H1 (cell line): ENCODE measurements around the gene PLB1. TPM values are rescaled to one million over a fixed set of nuclear protein-coding genes. Genes with fewer than 3 reads are reported as not detected.

Source experiments
- CTCF ChIA-PET: fragments of 300-600 bp; sonication (Branson Sonifier 250); formaldehyde crosslinking; loops from one replicate; lab custom pipeline; 2021; ENCODE audit not compliant: partially characterized antibody; lab: Charles Lee
- POLR2A ChIA-PET: fragments of 300-600 bp; sonication (Branson Sonifier 250); formaldehyde crosslinking; loops from one replicate; lab custom pipeline; 2021; ENCODE audit warnings: inconsistent platforms; ENCODE audit not compliant: partially characterized antibody; lab: Charles Lee
- DNase-seq, 2 experiments: peaks; one replicate each; pipeline versions ENCODE4 v3.0.0 to v3.0.0-alpha.2; 2010 to 2022; ENCODE audit warnings: low spot score in 2 of 2, low read depth in 1 of 2, mixed read lengths in 1 of 2
- FAIRE-seq: peaks from 2 replicates; lab custom pipeline; 2011; peaks lifted over from hg19 to GRCh38; lab: Jason Lieb, UNC
- H2AFZ ChIP-seq: 2 replicates; pipeline ENCODE4 v1.8.1; 2012; ENCODE audit warnings: low read length, inconsistent platforms
- H2AK5ac ChIP-seq: 2 replicates; pipeline ENCODE4 v1.6.1; 2013; ENCODE audit warnings: low read depth, low read length
- H2BK120ac ChIP-seq: replicated peaks from 2 replicates; pipeline ENCODE3; 2013; ENCODE audit warnings: low read depth, low read length, inconsistent platforms
- H2BK12ac ChIP-seq: 2 replicates; pipeline ENCODE4 v1.6.1; 2013; ENCODE audit warnings: low read depth, low read length
- H2BK15ac ChIP-seq: 2 replicates; pipeline ENCODE4 v1.6.1; 2013; ENCODE audit warnings: low read length
- H2BK20ac ChIP-seq: 2 replicates; pipeline ENCODE4 v1.6.1; 2013; ENCODE audit warnings: low read length
- H2BK5ac ChIP-seq: 2 replicates; pipeline ENCODE4 v1.6.1; 2013; ENCODE audit warnings: low read depth, low read length
- H3K14ac ChIP-seq: 2 replicates; pipeline ENCODE4 v1.6.1; 2013; ENCODE audit warnings: inconsistent platforms; ENCODE audit not compliant: insufficient read length
- H3K18ac ChIP-seq: 2 replicates; pipeline ENCODE4 v1.6.1; 2013; ENCODE audit warnings: low read length; ENCODE audit errors: extremely low read depth
- H3K23ac ChIP-seq: 2 replicates; pipeline ENCODE4 v1.6.1; 2013; ENCODE audit warnings: inconsistent platforms; ENCODE audit not compliant: insufficient read length
- H3K23me2 ChIP-seq: 2 replicates; pipeline ENCODE4 v1.6.1; 2013; ENCODE audit warnings: low read depth, low read length
- H3K27ac ChIP-seq: 2 replicates; pipeline ENCODE4 v1.6.1; 2011; ENCODE audit warnings: low read depth, low read length, inconsistent platforms
- H3K27me3 ChIP-seq, 4 experiments: replicated peaks in 1 of 4; 1 replicate in 1 of 4; 2 replicates in 3 of 4; pipeline versions ENCODE4 v1.6.1 to v1.8.1; 2011 to 2013; ENCODE audit warnings: low read length in 3 of 4, mild to moderate bottlenecking in 3 of 4, inconsistent platforms in 2 of 4, mixed read lengths in 2 of 4, moderate library complexity in 1 of 4; ENCODE audit not compliant: control insufficient read depth in 3 of 4, insufficient read depth in 3 of 4; ENCODE audit errors: extremely low read depth in 1 of 4
- H3K36me3 ChIP-seq, 4 experiments: 2 replicates each; pipeline versions ENCODE4 v1.6.1 to v1.8.1; 2011 to 2013; ENCODE audit warnings: mild to moderate bottlenecking in 4 of 4, low read length in 3 of 4, moderate library complexity in 2 of 4, control low read depth in 1 of 4, inconsistent platforms in 1 of 4; ENCODE audit not compliant: insufficient read depth in 4 of 4, control insufficient read depth in 2 of 4
- H3K4ac ChIP-seq: replicated peaks from 2 replicates; pipeline ENCODE3; 2013; ENCODE audit warnings: low read length, low read depth, mixed read lengths, inconsistent platforms; ENCODE audit not compliant: insufficient read length
- H3K4me1 ChIP-seq, 4 experiments: replicated peaks in 1 of 4; 1 replicate in 1 of 4; 2 replicates in 3 of 4; pipeline versions ENCODE4 v1.6.1 to v1.8.1; 2011 to 2013; ENCODE audit warnings: low read length in 3 of 4, inconsistent platforms in 2 of 4, mixed read lengths in 1 of 4; ENCODE audit not compliant: insufficient read depth in 4 of 4, control insufficient read depth in 3 of 4
- H3K4me2 ChIP-seq, 2 experiments: 2 replicates each; pipeline versions ENCODE4 v1.6.1 to v1.8.1; 2011 to 2013; ENCODE audit warnings: low read depth in 2 of 2, low read length in 2 of 2, control low read depth in 1 of 2, inconsistent platforms in 1 of 2, mild to moderate bottlenecking in 1 of 2; ENCODE audit not compliant: insufficient read depth in 1 of 2
- H3K4me3 ChIP-seq, 4 experiments: fragments of 200-600, 300-600 bp in 1 of 4; sonication (generic), shearing (Covaris generic), sonication (Bioruptor Twin) in 1 of 4; 2 replicates each; pipeline versions ENCODE4 v1.5.1 to v1.8.1; 2011 to 2016; ENCODE audit warnings: low read length in 4 of 4, low read depth in 3 of 4, control low read depth in 2 of 4, inconsistent platforms in 2 of 4, mild to moderate bottlenecking in 2 of 4, mixed read lengths in 1 of 4, moderate library complexity in 1 of 4; ENCODE audit not compliant: insufficient read depth in 2 of 4; ENCODE audit errors: extremely low read depth in 1 of 4
- H3K56ac ChIP-seq: replicated peaks from 2 replicates; pipeline ENCODE3; 2013; ENCODE audit warnings: low read depth, mild to moderate bottlenecking, mixed read lengths, low read length, inconsistent platforms; ENCODE audit not compliant: insufficient read length
- H3K79me1 ChIP-seq: 2 replicates; pipeline ENCODE4 v1.6.1; 2013; ENCODE audit warnings: low read depth, low read length, control low read depth
- H3K79me2 ChIP-seq, 2 experiments: 2 replicates each; pipeline versions ENCODE4 v1.6.1 to v1.8.1; 2012 to 2013; ENCODE audit warnings: low read length in 2 of 2, mild to moderate bottlenecking in 2 of 2, inconsistent platforms in 1 of 2; ENCODE audit not compliant: insufficient read depth in 2 of 2, control insufficient read depth in 1 of 2
- H3K9ac ChIP-seq, 4 experiments: replicated peaks in 1 of 4; 1 replicate in 1 of 4; 2 replicates in 3 of 4; pipeline versions ENCODE4 v1.6.1 to v1.8.1; 2011 to 2013; ENCODE audit warnings: low read depth in 3 of 4, low read length in 3 of 4, control low read depth in 2 of 4, mild to moderate bottlenecking in 2 of 4, moderate library complexity in 2 of 4, inconsistent platforms in 1 of 4; ENCODE audit errors: extremely low read depth in 1 of 4
- H3K9me3 ChIP-seq, 2 experiments: 2 replicates each; pipeline versions ENCODE4 v1.6.1 to v1.8.1; 2012 to 2013; ENCODE audit warnings: mild to moderate bottlenecking in 2 of 2, moderate library complexity in 2 of 2, control low read depth in 1 of 2, inconsistent platforms in 1 of 2, low read depth in 1 of 2, low read length in 1 of 2, mixed read lengths in 1 of 2; ENCODE audit not compliant: insufficient read depth in 2 of 2
- H4K20me1 ChIP-seq, 2 experiments: replicated peaks in 1 of 2; 2 replicates each; pipeline versions ENCODE3 to v1.8.1; 2011 to 2013; ENCODE audit warnings: inconsistent platforms in 2 of 2, low read length in 2 of 2, mild to moderate bottlenecking in 1 of 2; ENCODE audit not compliant: insufficient read depth in 2 of 2, control insufficient read depth in 1 of 2
- H4K5ac ChIP-seq: 2 replicates; pipeline ENCODE4 v1.6.1; 2013; ENCODE audit warnings: low read length, low read depth, mixed read lengths, inconsistent platforms; ENCODE audit not compliant: insufficient read length
- H4K8ac ChIP-seq: 2 replicates; pipeline ENCODE4 v1.8.0; 2013; ENCODE audit warnings: mild to moderate bottlenecking, moderate library complexity, low read length, inconsistent platforms; ENCODE audit not compliant: insufficient read depth; ENCODE audit errors: extremely low read depth
- H4K91ac ChIP-seq: replicated peaks from 2 replicates; pipeline ENCODE3; 2013; ENCODE audit warnings: low read length, mixed read lengths, inconsistent platforms; ENCODE audit not compliant: insufficient read length
- ASH2L ChIP-seq: fragments of 200-600, 300-600 bp; sonication (generic); IDR thresholded peaks from one replicate; pipeline ENCODE4 v1.7.1; 2017; ENCODE audit warnings: low read length
- ATF2 ChIP-seq: IDR thresholded peaks from 2 replicates; pipeline ENCODE4 v1.6.1; 2012; ENCODE audit warnings: low read length, inconsistent platforms
- E2F6 ChIP-seq: IDR thresholded peaks from 2 replicates; pipeline ENCODE4 v1.6.1; 2012; ENCODE audit warnings: inconsistent platforms
- KDM4A ChIP-seq: IDR thresholded peaks from one replicate; pipeline ENCODE4 v1.7.1; 2012; ENCODE audit warnings: low read depth, mild to moderate bottlenecking, moderate library complexity, low read length, inconsistent platforms; ENCODE audit not compliant: severe bottlenecking
- MAX ChIP-seq: IDR thresholded peaks from 2 replicates; pipeline ENCODE4 v1.6.1; 2012; ENCODE audit warnings: inconsistent platforms
- PHF8 ChIP-seq: fragments of 200-600 bp; sonication (generic); conservative IDR thresholded peaks from 2 replicates; pipeline ENCODE4 v1.7.1; 2012; ENCODE audit warnings: low read depth, mild to moderate bottlenecking, inconsistent platforms, low read length, moderate library complexity
- POU5F1 ChIP-seq: IDR thresholded peaks from 2 replicates; pipeline ENCODE4 v1.6.1; 2011; ENCODE audit warnings: low read depth, mild to moderate bottlenecking, low read length, moderate library complexity
- RNF2 ChIP-seq: fragments of 200-900, 300-1000 bp; sonication (generic); IDR thresholded peaks from 2 replicates; pipeline ENCODE4 v1.7.1; 2016; ENCODE audit warnings: borderline replicate concordance, low read depth, mild to moderate bottlenecking, antibody characterized with exemption, low read length; ENCODE audit not compliant: poor library complexity, severe bottlenecking; ENCODE audit errors: missing control alignments
- TAF7 ChIP-seq: optimal IDR thresholded peaks from 2 replicates; pipeline ENCODE3; 2011; ENCODE audit warnings: low read depth, mild to moderate bottlenecking, inconsistent platforms, low read length, moderate library complexity, borderline replicate concordance
- WGBS, 2 experiments: shearing (Covaris generic) in 1 of 2; methylation state at CpG; one replicate each; pipeline versions ENCODE4 v1.1.6 to v1.1.7; 2013 to 2015; ENCODE audit warnings: low lambda C conversion rate in 2 of 2, mixed read lengths in 2 of 2, inconsistent platforms in 1 of 2, low coverage in 1 of 2, missing lambda C conversion rate in 1 of 2; ENCODE audit not compliant: insufficient replicate concordance in 2 of 2, insufficient coverage in 1 of 2, insufficient read length in 1 of 2; ENCODE audit errors: extremely low coverage in 1 of 2, missing lambda C conversion rate in 1 of 2; 5-methylcytosine and 5-hydroxymethylcytosine counted together
- polyA plus RNA-seq, 7 experiments: library from polyadenylated mRNA; depleted of rRNA in 3 of 7; stranded (reverse) in 5 of 7; unstranded in 2 of 7; fragments of >200 nt in 5 of 7; fragments of 200-250 nt in 2 of 7; gene quantifications; 1 replicate in 5 of 7; 2 replicates in 1 of 7; 4 replicates in 1 of 7; pipeline versions ENCODE4 v1.2.1 to v1.2.3, GENCODE V29; 2011 to 2013; ENCODE audit warnings: missing spikeins in 2 of 7, mixed read lengths in 2 of 7
- total RNA-seq: library from RNA; stranded (reverse); fragmentation: NEBNext Ultra II Directional; extraction: Animal tissue kit (Norgen Biotek cat#: 25700); gene quantifications from 2 replicates; pipeline ENCODE4 v1.2.1, GENCODE V29; 2021

Gene PLB1
- total and polyA plus RNA-seq, 2 of the 8 experiments (the other 6 are each of a cell fraction or from before 2014, with no cell fraction given): 0.20 to 0.36 TPM

- no peak overlapping the region for H3K9ac ChIP-seq
- H3K56ac ChIP-seq: no peak overlapping the region
- no peaks in the 10 kb centered on the region for H3K79me2 ChIP-seq
- no peak overlapping the region for H3K4ac ChIP-seq
- H2BK20ac ChIP-seq: no peak overlapping the region
- H2BK12ac ChIP-seq: no peak overlapping the region
- H2BK15ac ChIP-seq: no peak overlapping the region
- FAIRE-seq (no peak), DNase-seq (no peak)
- H2BK120ac ChIP-seq: no peak overlapping the region
- ChIA-PET POLR2A (no interaction called here), CTCF (interaction anchor here (0.8 to 2.4 kb wide), 6 partner anchors 11 to 740 kb away, joined by 3 to 7 read pairs (median 5); no protein-coding TSS in a partner anchor)
- no peaks in the 10 kb centered on the region for H3K36me3 ChIP-seq
- H3K27me3 ChIP-seq: no peaks in the 10 kb centered on the region
- no peak overlapping the region for H3K4me3 ChIP-seq
- H3K14ac ChIP-seq: no peak overlapping the region
- no peak overlapping the region for H2AK5ac ChIP-seq
- H3K4me1 ChIP-seq: no peaks in the 10 kb centered on the region
- H3K23ac ChIP-seq: no peak overlapping the region
- no peak overlapping the region for H2AFZ ChIP-seq
- H3K27ac ChIP-seq: no peak overlapping the region
- H4K20me1 ChIP-seq: no peaks in the 10 kb centered on the region
- no peak overlapping the region for H4K5ac ChIP-seq
- H4K8ac ChIP-seq: no peak overlapping the region
- no peak overlapping the region for H2BK5ac ChIP-seq
- 84% methylated on average over 6 of the region's 6 CpGs; no CpG with 5 or more reads in 1 of the 2 experiments for WGBS, 2 experiments
- H3K18ac ChIP-seq: no peak overlapping the region
- H3K79me1 ChIP-seq: no peaks in the 10 kb centered on the region
- no peaks in the 10 kb centered on the region for H3K9me3 ChIP-seq
- H3K23me2 ChIP-seq: no peaks in the 10 kb centered on the region
- H3K4me2 ChIP-seq: no peak overlapping the region
- H4K91ac ChIP-seq: no peak overlapping the region
- no peak for TF ChIP-seq ATF2
- TF ChIP-seq TAF7: no peak
- TF ChIP-seq E2F6: no peak
- TF ChIP-seq POU5F1: no peak
- TF ChIP-seq PHF8: no peak
- no peak for TF ChIP-seq ASH2L
- no peak for TF ChIP-seq RNF2
- TF ChIP-seq MAX: no peak
- no peak for TF ChIP-seq KDM4A
These were observed 2.2 kb upstream of the PLB1 start for GRCh38 chr2:28493636-28494035.
